GM10266 (cell line): ENCODE measurements around the gene MRPS7.

Source experiments
- DNase-seq: peaks from one replicate; pipeline ENCODE4 v3.0.0; 2012; ENCODE audit errors: extremely low spot score
- CTCF ChIP-seq: IDR thresholded peaks from 2 replicates; pipeline ENCODE4 v1.5.1; 2012; ENCODE audit warnings: mild to moderate bottlenecking, low read depth; ENCODE audit not compliant: control insufficient read depth, insufficient read depth; ENCODE audit errors: missing control alignments

The MRPS7 gene

GRCh38 chr17:75239778-75240393 lies 21.8 kb upstream of the MRPS7 start:
- TF ChIP-seq CTCF: no peak
- no peak for DNase-seq

GRCh38 chr17:75240394-75241142 lies 21.1 kb upstream of the MRPS7 start:
- peak; percentile 68 for TF ChIP-seq CTCF
- DNase-seq: no peak

- no peak for TF ChIP-seq CTCF
Measured at GRCh38 chr17:75241143-75241430, 20.6 kb upstream of the MRPS7 start.

GRCh38 chr17:75241502-75241901 lies 20.2 kb upstream of the MRPS7 start:
- DNase-seq: no peak
- TF ChIP-seq CTCF: no peak

More at GRCh38 chr17:75241143-75241430, 20.6 kb upstream of the MRPS7 start:
- no peak for DNase-seq

DNA sequence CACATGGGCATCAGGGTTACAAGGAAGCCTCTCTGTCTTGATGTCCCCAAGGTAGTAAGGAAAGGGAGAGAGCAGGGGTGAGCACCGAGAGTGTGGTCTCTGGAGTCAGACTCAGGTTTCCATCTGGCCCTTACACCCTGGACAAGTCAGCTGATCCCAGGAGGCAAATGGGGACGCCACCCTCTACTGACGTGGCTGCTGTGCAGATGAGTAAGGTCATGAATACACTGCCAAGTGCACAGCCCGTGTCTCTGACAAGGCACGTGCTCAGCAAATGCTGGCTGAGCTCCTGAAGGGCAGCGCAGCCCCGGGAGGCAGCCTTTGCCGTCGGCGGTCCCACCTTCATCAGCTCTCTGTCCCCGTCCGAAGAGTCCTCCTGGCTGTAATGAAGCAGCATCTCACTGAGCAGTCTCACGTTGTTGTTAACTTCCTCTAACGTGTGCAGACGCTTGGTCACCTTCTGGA lies 19.7 kb upstream of the MRPS7 start:
- no peak for TF ChIP-seq CTCF
- no peak for DNase-seq

DNA sequence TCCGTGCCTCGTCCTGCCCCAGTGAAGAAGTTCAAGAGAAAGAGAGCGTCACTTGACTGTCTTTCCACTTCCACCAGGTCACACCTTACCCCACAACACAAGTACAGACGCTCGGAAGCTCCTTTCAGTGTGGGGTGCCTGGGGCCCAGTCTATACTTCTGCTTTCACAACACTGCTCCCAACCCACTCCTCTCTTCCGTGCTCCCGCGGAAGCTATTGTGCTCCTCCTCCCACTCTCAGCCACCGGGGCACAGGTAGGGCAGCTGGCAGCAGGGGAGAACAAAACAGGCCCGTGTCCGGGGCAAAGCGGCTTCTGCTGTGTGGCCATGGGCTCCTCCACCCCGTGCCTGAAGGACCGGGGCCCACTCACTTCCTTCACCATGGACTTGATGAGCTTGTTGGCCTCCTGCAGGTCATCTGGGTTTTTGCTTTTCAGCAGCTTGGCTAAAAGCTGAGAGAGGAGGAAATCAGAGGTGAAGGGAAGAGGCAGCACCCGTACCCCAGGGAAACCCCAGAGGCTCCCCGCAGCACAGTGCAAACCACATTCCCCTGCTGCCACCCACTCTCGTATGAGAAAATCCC lies 19.1 kb upstream of the MRPS7 start:
- no peak for TF ChIP-seq CTCF
- peak; percentile 45 for DNase-seq
